Nephron (organoid): ENCODE data around the gene FKBP4.
A peak's percentile ranks its signal among the peaks of the same experiment; 100 is the strongest.

Experiments
- H3K27ac Mint-ChIP-seq, 3 experiments: 2 replicates each; pipeline ENCODE4 v1.8.0; 2020; ENCODE audit warnings: mixed read lengths in 3 of 3, mild to moderate bottlenecking in 2 of 3, moderate library complexity in 1 of 3
- H3K27me3 Mint-ChIP-seq: 2 replicates; pipeline ENCODE4 v1.8.0; 2021; ENCODE audit warnings: low read depth, mild to moderate bottlenecking, moderate library complexity, mixed read lengths
- H3K36me3 Mint-ChIP-seq: 2 replicates; pipeline ENCODE4 v1.8.0; 2020; ENCODE audit warnings: low read depth, mixed read lengths
- H3K4me1 Mint-ChIP-seq: 2 replicates; pipeline ENCODE4 v1.8.0; 2020; ENCODE audit warnings: mixed read lengths
- H3K4me3 Mint-ChIP-seq, 3 experiments: 2 replicates each; pipeline ENCODE4 v1.8.0; 2020; ENCODE audit warnings: mild to moderate bottlenecking in 3 of 3, mixed read lengths in 3 of 3, moderate library complexity in 2 of 3
- H3K9me3 Mint-ChIP-seq: 2 replicates; pipeline ENCODE4 v1.8.0; 2020; ENCODE audit warnings: mixed read lengths
- TF ChIP-seq, protein P1 (sequence below), 3 experiments: fragments of 200-600 bp; sonication (generic); IDR thresholded peaks; one replicate each; pipeline ENCODE4 v1.5.0; 2021; ENCODE audit warnings: antibody characterized with exemption in 3 of 3; ENCODE audit not compliant: unreplicated experiment in 3 of 3

Gene FKBP4

DNA sequence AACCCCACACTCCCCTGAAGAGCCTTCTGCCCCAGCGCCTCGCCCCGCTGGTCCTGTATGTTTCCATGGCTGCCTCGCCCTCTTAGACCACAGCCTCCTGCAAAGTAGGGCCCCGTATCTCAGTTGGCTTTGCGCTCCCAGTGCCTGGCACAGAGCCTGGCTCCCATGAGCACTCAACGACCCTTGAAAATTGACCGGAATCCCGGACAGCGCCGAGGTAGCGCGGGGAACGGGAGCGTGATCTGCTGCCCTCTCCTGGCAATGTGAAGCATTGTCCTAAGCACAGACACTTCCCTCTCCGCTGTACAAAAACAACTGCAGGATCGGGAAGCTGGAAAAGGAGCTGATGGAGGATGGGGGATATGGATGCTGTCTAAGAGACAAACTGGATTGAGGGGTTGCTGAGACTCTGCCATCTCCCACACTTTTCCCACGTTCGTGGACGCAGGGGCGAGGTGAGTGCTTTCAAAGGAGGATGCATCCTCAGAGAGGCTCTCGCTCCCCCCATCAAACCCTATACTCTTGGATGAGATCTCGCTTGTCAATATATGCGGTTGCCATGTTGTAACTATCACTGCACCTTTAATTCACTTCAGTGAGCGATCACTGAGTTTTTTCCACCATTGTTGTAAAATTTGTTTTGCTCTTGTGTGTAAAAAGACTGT is 10.7 kb upstream of the FKBP4 start:
- Mint-ChIP-seq H3K27me3 (peaks cover 25% of the 10 kb centered on the region), H3K4me1 (peaks cover 7% of the 10 kb centered on the region), H3K9me3 (no peaks in the 10 kb centered on the region), H3K27ac (no peak overlapping the region), H3K36me3 (no peaks in the 10 kb centered on the region), H3K4me3 (peak overlapping the region in 1 of 3 experiments; percentile 10)
- TF ChIP-seq, protein P1, sequence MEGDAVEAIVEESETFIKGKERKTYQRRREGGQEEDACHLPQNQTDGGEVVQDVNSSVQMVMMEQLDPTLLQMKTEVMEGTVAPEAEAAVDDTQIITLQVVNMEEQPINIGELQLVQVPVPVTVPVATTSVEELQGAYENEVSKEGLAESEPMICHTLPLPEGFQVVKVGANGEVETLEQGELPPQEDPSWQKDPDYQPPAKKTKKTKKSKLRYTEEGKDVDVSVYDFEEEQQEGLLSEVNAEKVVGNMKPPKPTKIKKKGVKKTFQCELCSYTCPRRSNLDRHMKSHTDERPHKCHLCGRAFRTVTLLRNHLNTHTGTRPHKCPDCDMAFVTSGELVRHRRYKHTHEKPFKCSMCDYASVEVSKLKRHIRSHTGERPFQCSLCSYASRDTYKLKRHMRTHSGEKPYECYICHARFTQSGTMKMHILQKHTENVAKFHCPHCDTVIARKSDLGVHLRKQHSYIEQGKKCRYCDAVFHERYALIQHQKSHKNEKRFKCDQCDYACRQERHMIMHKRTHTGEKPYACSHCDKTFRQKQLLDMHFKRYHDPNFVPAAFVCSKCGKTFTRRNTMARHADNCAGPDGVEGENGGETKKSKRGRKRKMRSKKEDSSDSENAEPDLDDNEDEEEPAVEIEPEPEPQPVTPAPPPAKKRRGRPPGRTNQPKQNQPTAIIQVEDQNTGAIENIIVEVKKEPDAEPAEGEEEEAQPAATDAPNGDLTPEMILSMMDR (IDR thresholded peaks at IDR 0.05; ENCODE audit: unreplicated experiment in 3 of 3), result peak; percentile 76 to 89 (median 77)

DNA sequence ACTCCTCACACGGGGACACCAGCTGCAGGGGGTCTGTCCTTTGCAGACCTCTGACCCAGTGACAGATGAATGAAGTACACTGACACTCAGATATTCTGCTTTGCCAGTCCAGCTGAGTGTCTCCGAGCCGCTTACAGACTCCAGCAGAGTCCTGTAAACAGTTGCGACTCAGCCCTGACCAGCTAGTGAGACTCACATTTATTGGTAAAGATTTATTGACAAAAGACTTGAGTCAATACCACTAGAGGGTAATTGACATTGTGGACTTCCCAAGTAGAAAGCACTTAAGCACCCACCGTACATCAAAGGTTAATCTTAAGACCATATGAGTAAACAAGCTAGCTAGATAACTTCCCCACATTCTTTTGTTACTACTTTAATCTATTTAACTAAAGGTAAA is 9.8 kb upstream of the FKBP4 start:
- peaks cover 7% of the 10 kb centered on the region for H3K4me1 Mint-ChIP-seq
- no peak overlapping the region for H3K27ac Mint-ChIP-seq
- H3K9me3 Mint-ChIP-seq, result no peaks in the 10 kb centered on the region
- no peaks in the 10 kb centered on the region for H3K36me3 Mint-ChIP-seq
- H3K27me3 Mint-ChIP-seq, result peaks cover 25% of the 10 kb centered on the region
- TF ChIP-seq, protein P1 (IDR thresholded peaks at IDR 0.05; ENCODE audit: unreplicated experiment in 3 of 3), result no peak
- H3K4me3 Mint-ChIP-seq, result no peak overlapping the region

DNA sequence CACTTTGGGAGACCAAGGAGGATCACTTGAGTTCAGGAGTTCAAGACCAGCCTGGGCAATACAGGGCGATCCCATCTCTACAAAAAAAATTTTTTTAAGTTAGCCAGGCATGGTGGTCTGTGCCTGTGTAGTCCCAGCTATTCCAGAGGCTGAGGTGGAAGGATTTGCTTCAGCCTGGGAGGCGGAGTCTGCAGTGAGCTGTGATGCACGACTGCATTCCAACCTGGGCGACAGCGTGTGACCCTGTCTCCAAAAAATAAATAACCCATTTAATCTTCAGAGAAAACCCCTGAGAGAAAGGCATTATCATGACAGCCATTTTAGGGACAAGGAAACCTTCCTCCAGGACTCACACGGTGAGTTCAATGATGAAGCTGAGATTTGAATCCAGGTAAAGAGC is 3.7 kb upstream of the FKBP4 start:
- TF ChIP-seq, protein P1 (IDR thresholded peaks at IDR 0.05; ENCODE audit: unreplicated experiment in 3 of 3), result no peak
- Mint-ChIP-seq H3K27ac (no peak overlapping the region), H3K4me3 (no peak overlapping the region), H3K27me3 (no peaks in the 10 kb centered on the region), H3K9me3 (no peaks in the 10 kb centered on the region), H3K4me1 (peaks cover 2% of the 10 kb centered on the region), H3K36me3 (no peaks in the 10 kb centered on the region)

DNA sequence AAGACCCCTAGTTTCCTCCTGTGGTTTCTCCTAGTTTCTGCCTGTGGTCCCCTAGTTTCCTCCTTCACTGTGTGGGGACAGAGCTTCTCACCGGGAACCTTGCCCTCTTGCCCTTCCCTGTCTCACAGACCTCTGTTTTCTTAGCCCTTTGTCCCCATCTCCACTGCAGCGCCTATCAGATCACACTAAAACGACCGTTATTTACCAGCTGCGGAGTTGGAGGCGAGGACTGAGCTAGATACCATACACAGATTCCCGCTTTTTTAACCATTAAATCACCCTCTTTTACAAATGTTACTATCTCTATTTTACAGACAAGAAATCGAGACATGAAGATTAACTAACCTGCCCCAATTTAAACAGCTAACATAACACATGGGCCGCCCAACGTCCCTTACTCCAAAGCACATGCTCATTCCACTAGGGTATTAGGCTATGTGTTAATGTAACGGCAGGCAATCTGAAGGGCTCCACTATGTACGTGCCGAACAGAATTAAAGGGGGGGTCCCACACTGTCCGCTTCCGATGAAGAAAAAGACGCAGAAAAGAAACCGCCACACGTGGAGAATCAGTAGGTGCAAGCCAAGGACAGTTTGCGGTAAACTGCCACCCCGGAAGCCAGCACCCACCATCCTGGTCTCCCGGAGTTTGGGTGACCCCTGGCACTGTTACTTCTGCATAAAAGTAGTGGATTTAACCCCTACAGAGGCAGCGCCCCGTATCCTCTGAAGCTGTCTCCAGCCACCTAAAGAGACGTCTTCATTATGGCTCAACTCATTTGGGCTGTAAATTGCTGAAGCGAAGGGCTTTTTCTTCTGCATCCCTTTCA is 1.9 kb upstream of the FKBP4 start:
- peaks cover 13% of the 10 kb centered on the region for H3K4me1 Mint-ChIP-seq
- H3K4me3 Mint-ChIP-seq, result peak overlapping the region; percentile 78 to 86 (median 85)
- no peaks in the 10 kb centered on the region for H3K27me3 Mint-ChIP-seq
- no peaks in the 10 kb centered on the region for H3K9me3 Mint-ChIP-seq
- H3K36me3 Mint-ChIP-seq, result peaks cover 9% of the 10 kb centered on the region
- no peak overlapping the region for H3K27ac Mint-ChIP-seq
- TF ChIP-seq, protein P1 (IDR thresholded peaks at IDR 0.05; ENCODE audit: unreplicated experiment in 3 of 3), result no peak

DNA sequence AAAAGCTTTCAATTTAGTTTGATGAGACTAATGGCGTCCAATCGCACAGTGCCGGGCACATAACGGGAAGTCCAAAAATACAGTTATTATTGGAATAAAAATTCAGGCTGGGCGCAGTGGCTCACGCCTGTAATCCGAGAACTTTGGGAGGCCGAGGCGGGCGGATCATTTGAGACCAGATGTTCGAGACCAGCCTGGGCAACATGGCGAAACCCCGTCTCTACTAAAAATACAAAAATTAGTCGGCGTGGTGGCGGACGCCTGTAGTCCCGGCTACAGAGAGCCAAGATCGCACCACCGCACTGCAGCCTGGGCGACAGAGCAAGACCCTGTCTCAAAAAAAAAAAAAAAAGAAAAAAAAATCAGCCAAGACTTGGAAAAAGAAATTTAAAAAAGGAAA is 1.2 kb upstream of the FKBP4 start:
- Mint-ChIP-seq H3K27ac (no peak overlapping the region), H3K36me3 (peaks cover 16% of the 10 kb centered on the region), H3K27me3 (no peaks in the 10 kb centered on the region), H3K4me1 (peaks cover 13% of the 10 kb centered on the region), H3K9me3 (no peaks in the 10 kb centered on the region), H3K4me3 (peak overlapping the region; percentile 78 to 86 (median 85))
- TF ChIP-seq, protein P1 (IDR thresholded peaks at IDR 0.05; ENCODE audit: unreplicated experiment in 3 of 3), result no peak
